ENCODE measurements around the gene DLG5. TPM values are rescaled to one million over a fixed set of nuclear protein-coding genes. Genes with fewer than 3 reads are reported as not detected.

DLG5 gene
- total and polyA plus RNA-seq, 4 donors, result 10.0 to 70.6 (median 35.4) TPM

DNA sequence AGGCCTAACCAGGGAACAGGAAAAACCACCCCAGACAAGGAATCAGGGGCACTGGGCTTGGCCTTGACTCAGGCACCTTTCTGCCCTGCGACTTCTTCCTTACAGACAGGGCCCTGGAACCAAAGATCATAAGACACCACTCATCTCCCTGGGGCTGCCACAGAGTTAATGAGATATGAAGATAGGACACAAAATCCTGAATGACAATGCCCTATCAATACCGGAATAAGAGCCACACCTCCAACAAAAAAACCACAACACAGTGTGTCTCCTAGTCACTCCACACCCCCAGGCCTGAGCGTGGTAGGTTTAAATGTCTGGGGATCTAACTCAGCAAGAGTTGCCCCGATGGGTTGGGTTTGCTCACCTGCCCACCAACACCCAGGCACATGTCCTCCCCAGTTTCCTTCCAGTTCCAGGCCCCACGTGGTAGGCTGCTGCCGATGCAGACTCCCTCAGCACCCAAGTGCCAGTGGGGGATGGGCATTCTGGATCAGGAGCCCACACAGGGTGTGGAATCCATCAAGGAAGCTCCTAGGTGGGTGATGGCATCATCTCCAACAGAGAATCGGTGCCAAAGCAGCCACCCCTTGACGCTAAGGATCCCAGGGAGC is 3.9 kb downstream of the DLG5 start:
- Histone ChIP-seq H3K27me3 (ENCODE audit: control insufficient read depth in 1 of 2, insufficient read depth in 2 of 2, low read length in 1 of 2) (no peaks in the 10 kb centered on the region), H3K36me3 (ENCODE audit: control insufficient read depth in 1 of 2, insufficient read depth in 2 of 2, low read length in 1 of 2) (no peaks in the 10 kb centered on the region), H3K9me3 (ENCODE audit: control insufficient read depth, low read length) (no peaks in the 10 kb centered on the region), H3K4me3 (ENCODE audit: low read length in 2 of 2) (no peak overlapping the region), H3K27ac (ENCODE audit: low read depth in 1 of 2, low read length in 2 of 2) (no peak overlapping the region), H3K4me1 (ENCODE audit: control insufficient read depth in 1 of 2, insufficient read depth in 2 of 2, low read length in 2 of 2) (peaks cover 2 to 3% of the 10 kb centered on the region in 2 donors)
- ATAC-seq (ENCODE audit: low FRiP score) (no peak), DNase-seq (no peak)
- 82% methylated on average over 8 of the region's 8 CpGs for WGBS, 2 donors
- intact Hi-C loops (cut with DNase I), result no loop called here

DNA sequence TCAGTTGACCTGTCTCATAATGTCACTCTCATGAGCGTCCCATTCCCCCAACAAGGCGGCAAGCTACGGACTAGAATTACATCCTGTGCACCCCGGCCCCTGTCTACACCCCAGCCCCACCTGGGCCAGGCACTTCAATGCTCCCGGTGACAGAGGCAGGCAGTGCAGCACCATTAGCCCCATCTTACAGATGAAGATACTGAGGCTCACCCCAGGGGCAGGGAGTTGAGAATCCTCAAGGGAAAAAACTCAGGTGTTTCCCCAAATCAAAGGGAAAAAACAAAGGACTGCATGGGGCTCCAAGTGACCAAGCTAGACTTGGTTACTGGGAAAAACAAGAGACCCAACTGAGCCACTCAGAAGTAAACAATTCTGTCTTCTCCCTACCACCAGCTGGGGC is 4.5 kb downstream of the DLG5 start:
- Histone ChIP-seq H3K4me1 (ENCODE audit: control insufficient read depth in 1 of 2, insufficient read depth in 2 of 2, low read length in 2 of 2) (peaks cover 2 to 3% of the 10 kb centered on the region in 2 donors), H3K9me3 (ENCODE audit: control insufficient read depth, low read length) (no peaks in the 10 kb centered on the region), H3K4me3 (ENCODE audit: low read length in 2 of 2) (no peak overlapping the region), H3K27ac (ENCODE audit: low read depth in 1 of 2, low read length in 2 of 2) (no peak overlapping the region), H3K36me3 (ENCODE audit: control insufficient read depth in 1 of 2, insufficient read depth in 2 of 2, low read length in 1 of 2) (no peaks in the 10 kb centered on the region), H3K27me3 (ENCODE audit: control insufficient read depth in 1 of 2, insufficient read depth in 2 of 2, low read length in 1 of 2) (no peaks in the 10 kb centered on the region)
- WGBS, 2 donors, result 94 to 98% methylated on average over 5 of the region's 5 CpGs
- DNase-seq (no peak), ATAC-seq (ENCODE audit: low FRiP score) (no peak)
- intact Hi-C loops (cut with DNase I), result no loop called here

DNA sequence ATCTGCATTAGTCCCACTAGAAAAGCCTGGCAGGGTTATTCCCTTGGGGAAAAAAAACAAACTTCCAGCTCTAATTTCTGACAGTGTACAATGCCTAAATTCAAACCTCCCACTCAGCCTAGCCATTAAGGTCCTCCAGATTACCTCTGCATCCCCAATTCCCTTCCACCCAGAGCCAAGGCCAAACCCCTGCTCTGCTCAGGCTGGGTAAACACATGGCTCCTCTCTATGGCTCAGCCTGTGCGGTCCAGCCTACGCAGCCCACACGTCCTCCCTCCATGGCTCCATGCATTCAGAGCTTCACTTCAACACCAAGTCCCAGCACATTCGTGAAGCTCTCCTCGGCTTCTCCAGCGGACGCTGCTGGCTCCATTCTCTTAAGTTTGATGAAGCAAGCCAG is 5.2 kb downstream of the DLG5 start:
- Histone ChIP-seq H3K27ac (ENCODE audit: low read depth in 1 of 2, low read length in 2 of 2) (no peak overlapping the region), H3K4me3 (ENCODE audit: low read length in 2 of 2) (no peak overlapping the region), H3K36me3 (ENCODE audit: control insufficient read depth in 1 of 2, insufficient read depth in 2 of 2, low read length in 1 of 2) (no peaks in the 10 kb centered on the region), H3K4me1 (ENCODE audit: control insufficient read depth in 1 of 2, insufficient read depth in 2 of 2, low read length in 2 of 2) (peaks cover 2 to 3% of the 10 kb centered on the region in 2 donors), H3K9me3 (ENCODE audit: control insufficient read depth, low read length) (no peaks in the 10 kb centered on the region), H3K27me3 (ENCODE audit: control insufficient read depth in 1 of 2, insufficient read depth in 2 of 2, low read length in 1 of 2) (no peaks in the 10 kb centered on the region)
- DNase-seq (no peak), ATAC-seq (ENCODE audit: low FRiP score) (no peak)
- WGBS, 2 donors, result 84 to 86% methylated on average over 7 of the region's 7 CpGs
- intact Hi-C loops (cut with DNase I), result no loop called here

DNA sequence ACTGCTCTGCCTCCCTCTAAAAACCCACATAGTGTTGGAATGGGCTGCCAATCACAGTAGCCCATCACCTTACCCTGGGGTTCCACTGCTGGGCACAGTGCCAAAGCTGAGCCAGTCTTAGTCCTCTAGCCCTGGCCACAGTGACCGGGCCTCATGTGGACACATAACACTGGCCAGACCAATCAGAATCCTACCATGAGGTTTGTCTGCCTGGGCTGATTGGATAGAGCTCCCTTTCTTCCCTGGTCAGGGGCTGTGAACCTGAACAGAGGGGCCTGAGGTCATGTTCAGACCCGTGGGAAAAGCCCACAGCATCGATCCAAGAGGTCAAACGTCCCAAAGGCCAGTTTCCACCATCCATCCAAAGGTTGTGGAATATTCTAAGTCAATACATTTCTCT is 6.1 kb downstream of the DLG5 start:
- intact Hi-C loops (cut with DNase I), result no loop called here
- peaks cover 2 to 3% of the 10 kb centered on the region in 2 donors for H3K4me1 ChIP-seq (ENCODE audit: control insufficient read depth in 1 of 2, insufficient read depth in 2 of 2, low read length in 2 of 2)
- no peak for ATAC-seq (ENCODE audit: low FRiP score)
- no peak for DNase-seq
- no peaks in the 10 kb centered on the region for H3K36me3 ChIP-seq (ENCODE audit: control insufficient read depth in 1 of 2, insufficient read depth in 2 of 2, low read length in 1 of 2)
- no peaks in the 10 kb centered on the region for H3K27me3 ChIP-seq (ENCODE audit: control insufficient read depth in 1 of 2, insufficient read depth in 2 of 2, low read length in 1 of 2)
- WGBS, 2 donors, result 60 to 62% methylated on average over 4 of the region's 4 CpGs
- H3K27ac ChIP-seq (ENCODE audit: low read depth in 1 of 2, low read length in 2 of 2), result no peak overlapping the region
- H3K4me3 ChIP-seq (ENCODE audit: low read length in 2 of 2), result no peak overlapping the region
- H3K9me3 ChIP-seq (ENCODE audit: control insufficient read depth, low read length), result no peaks in the 10 kb centered on the region

DNA sequence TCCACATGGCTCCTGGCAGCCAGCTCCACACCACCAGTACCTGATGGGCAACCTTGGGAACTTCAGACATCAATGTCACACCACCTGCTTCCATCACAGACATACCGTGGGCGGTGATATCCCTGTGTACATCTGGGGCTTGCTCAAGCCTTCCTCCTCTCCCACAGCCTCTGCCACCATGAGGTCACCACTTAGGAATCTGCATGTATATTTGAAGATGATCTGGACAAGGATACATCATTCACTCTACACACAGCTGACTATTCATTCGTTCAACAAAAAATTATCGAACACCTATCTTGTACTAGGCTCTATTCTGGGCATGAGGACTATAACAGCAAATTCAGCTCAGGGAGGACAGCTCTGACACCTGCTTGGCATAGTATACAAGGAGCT is 6.8 kb downstream of the DLG5 start:
- DNase-seq, result no peak
- no peak for ATAC-seq (ENCODE audit: low FRiP score)
- Histone ChIP-seq H3K36me3 (ENCODE audit: control insufficient read depth in 1 of 2, insufficient read depth in 2 of 2, low read length in 1 of 2) (no peaks in the 10 kb centered on the region), H3K27me3 (ENCODE audit: control insufficient read depth in 1 of 2, insufficient read depth in 2 of 2, low read length in 1 of 2) (no peaks in the 10 kb centered on the region), H3K9me3 (ENCODE audit: control insufficient read depth, low read length) (no peaks in the 10 kb centered on the region), H3K4me1 (ENCODE audit: control insufficient read depth in 1 of 2, insufficient read depth in 2 of 2, low read length in 2 of 2) (peaks cover 2 to 3% of the 10 kb centered on the region in 2 donors), H3K4me3 (ENCODE audit: low read length in 2 of 2) (no peak overlapping the region), H3K27ac (ENCODE audit: low read depth in 1 of 2, low read length in 2 of 2) (no peak overlapping the region)
- WGBS, 2 donors, result 62 to 74% methylated on average over 4 of the region's 4 CpGs
- intact Hi-C loops (cut with DNase I), result no loop called here

DNA sequence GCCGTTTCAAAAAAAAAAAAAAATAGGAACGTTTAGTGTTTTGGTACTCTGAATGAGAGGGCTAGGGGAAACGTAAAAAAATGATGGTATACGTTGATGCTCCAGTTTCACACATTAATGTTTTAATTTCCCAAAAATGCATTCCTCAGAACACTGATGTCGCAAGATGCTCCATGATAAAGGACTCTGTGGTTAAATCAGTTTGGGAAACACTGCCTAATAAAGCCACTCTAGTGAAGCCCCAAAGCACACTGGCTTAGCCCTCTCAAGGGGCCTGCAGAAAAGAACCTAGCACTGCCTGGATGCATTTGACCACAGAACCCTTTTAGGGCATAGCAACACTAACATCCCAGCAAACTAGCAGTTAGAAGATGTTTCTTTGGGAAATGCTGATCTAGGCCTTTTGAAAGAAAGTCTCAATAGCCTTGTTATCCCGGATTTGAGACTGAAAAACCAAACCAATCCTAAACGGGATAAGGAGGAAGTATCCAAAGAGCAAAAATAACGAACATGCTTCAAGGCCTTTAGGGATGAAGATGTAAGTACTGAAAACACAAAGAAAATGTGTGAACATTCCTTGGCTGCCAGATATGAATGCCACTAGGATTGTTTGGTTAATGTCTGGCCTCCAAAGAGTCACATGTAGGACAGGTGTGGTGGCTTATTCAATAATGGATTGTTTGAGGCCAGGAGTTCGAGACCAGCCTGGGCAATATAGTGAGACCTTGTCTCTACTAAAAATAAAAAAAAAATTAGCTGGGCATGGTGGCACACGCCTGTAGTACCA is 11.0 kb downstream of the DLG5 start:
- H3K4me1 ChIP-seq (ENCODE audit: control insufficient read depth in 1 of 2, insufficient read depth in 2 of 2, low read length in 2 of 2), result peaks cover 2 to 3% of the 10 kb centered on the region in 2 donors
- WGBS, 2 donors, result 66 to 69% methylated on average over 10 of the region's 10 CpGs
- H3K27ac ChIP-seq (ENCODE audit: low read depth in 1 of 2, low read length in 2 of 2), result no peak overlapping the region
- no peaks in the 10 kb centered on the region for H3K36me3 ChIP-seq (ENCODE audit: control insufficient read depth in 1 of 2, insufficient read depth in 2 of 2, low read length in 1 of 2)
- H3K27me3 ChIP-seq (ENCODE audit: control insufficient read depth in 1 of 2, insufficient read depth in 2 of 2, low read length in 1 of 2), result no peaks in the 10 kb centered on the region
- no peak for ATAC-seq (ENCODE audit: low FRiP score)
- DNase-seq, result no peak
- H3K4me3 ChIP-seq (ENCODE audit: low read length in 2 of 2), result no peak overlapping the region
- intact Hi-C loops (cut with DNase I), result no loop called here
- no peaks in the 10 kb centered on the region for H3K9me3 ChIP-seq (ENCODE audit: control insufficient read depth, low read length)

DNA sequence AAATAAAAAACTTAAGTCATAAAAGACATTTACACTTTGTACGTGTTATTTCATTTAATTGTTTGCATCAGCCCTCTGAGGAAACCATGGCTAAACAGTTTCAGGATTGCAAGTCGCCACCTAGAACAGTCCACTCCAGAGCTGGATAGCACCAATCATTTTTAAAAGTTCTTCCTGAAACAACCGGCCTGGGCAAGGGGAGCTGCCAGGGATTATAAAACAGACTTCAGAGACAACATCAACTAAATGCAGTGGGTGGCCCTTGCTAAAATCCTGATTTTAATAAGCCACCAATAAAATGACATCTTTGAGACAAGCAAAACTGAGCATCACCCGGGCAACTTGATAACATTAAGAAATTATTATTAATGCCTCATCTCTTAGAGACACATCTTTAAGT is 13.5 kb downstream of the DLG5 start:
- ATAC-seq (ENCODE audit: low FRiP score), result no peak
- H3K27ac ChIP-seq (ENCODE audit: low read depth in 1 of 2, low read length in 2 of 2), result no peak overlapping the region
- H3K36me3 ChIP-seq (ENCODE audit: control insufficient read depth in 1 of 2, insufficient read depth in 2 of 2, low read length in 1 of 2), result no peaks in the 10 kb centered on the region
- H3K4me3 ChIP-seq (ENCODE audit: low read length in 2 of 2), result no peak overlapping the region
- intact Hi-C loops (cut with DNase I), result no loop called here
- WGBS, 2 donors, result 36 to 51% methylated on average over 4 of the region's 4 CpGs
- H3K9me3 ChIP-seq (ENCODE audit: control insufficient read depth, low read length), result no peaks in the 10 kb centered on the region
- no peak for DNase-seq
- no peaks in the 10 kb centered on the region for H3K4me1 ChIP-seq (ENCODE audit: control insufficient read depth in 1 of 2, insufficient read depth in 2 of 2, low read length in 2 of 2)
- no peaks in the 10 kb centered on the region for H3K27me3 ChIP-seq (ENCODE audit: control insufficient read depth in 1 of 2, insufficient read depth in 2 of 2, low read length in 1 of 2)

DNA sequence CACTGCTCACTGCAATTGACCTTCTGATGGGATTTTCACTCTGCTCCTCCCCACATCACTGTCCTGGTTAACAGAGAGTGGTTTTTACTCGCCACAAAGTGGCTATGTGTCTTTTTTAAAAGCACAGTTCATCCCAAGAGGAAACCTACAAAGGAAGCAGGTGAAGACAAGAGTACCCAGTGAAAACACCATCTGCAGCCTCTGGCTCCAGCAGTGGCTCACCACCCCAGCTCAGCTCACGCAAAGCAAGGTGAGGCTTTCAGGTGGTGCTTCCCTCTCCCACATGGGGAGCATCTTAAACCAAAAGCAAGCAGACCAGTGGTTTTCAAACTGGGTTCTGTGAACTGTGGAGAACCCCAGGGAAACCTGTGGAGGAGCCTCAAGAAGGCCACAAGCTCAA is 14.0 kb downstream of the DLG5 start:
- H3K36me3 ChIP-seq (ENCODE audit: control insufficient read depth in 1 of 2, insufficient read depth in 2 of 2, low read length in 1 of 2), result no peaks in the 10 kb centered on the region
- no peaks in the 10 kb centered on the region for H3K27me3 ChIP-seq (ENCODE audit: control insufficient read depth in 1 of 2, insufficient read depth in 2 of 2, low read length in 1 of 2)
- no peak for ATAC-seq (ENCODE audit: low FRiP score)
- no peak overlapping the region for H3K27ac ChIP-seq (ENCODE audit: low read depth in 1 of 2, low read length in 2 of 2)
- H3K4me1 ChIP-seq (ENCODE audit: control insufficient read depth in 1 of 2, insufficient read depth in 2 of 2, low read length in 2 of 2), result no peaks in the 10 kb centered on the region
- no peak for DNase-seq
- 95 to 97% methylated on average over 2 of the region's 2 CpGs for WGBS, 2 donors
- no peaks in the 10 kb centered on the region for H3K9me3 ChIP-seq (ENCODE audit: control insufficient read depth, low read length)
- H3K4me3 ChIP-seq (ENCODE audit: low read length in 2 of 2), result no peak overlapping the region
- intact Hi-C loops (cut with DNase I), result no loop called here

DNA sequence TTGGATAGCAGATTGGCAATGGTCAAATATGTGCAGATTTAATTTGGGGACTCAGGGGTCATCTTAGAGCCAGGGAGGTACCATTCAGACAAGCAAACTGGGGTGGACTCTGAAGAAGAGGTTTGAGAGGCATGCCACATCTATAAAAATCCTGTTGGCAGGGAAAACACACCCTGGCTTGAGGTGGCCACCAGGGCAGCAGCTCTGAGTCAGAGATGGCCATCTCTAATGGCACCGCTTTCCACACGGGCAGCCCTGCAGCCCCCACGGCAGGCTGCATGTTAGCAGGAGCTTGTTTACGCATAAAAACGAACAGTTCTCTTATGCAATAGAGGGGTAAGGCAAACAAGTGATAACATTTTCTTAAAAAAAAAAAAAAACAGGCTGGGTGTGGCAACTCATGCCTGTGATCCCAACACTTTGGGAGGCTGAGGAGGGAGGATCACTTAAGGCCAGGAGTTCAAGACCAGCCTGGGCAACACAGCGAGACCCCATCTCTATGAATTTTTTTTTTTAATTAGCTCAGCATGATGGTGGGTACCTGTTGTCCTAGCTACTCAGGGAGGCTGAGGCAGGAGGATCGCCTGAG is 14.9 kb downstream of the DLG5 start:
- no peak overlapping the region for H3K4me3 ChIP-seq (ENCODE audit: low read length in 2 of 2)
- H3K27me3 ChIP-seq (ENCODE audit: control insufficient read depth in 1 of 2, insufficient read depth in 2 of 2, low read length in 1 of 2), result no peaks in the 10 kb centered on the region
- intact Hi-C loops (cut with DNase I), result no loop called here
- DNase-seq (no peak), ATAC-seq (ENCODE audit: low FRiP score) (no peak)
- H3K36me3 ChIP-seq (ENCODE audit: control insufficient read depth in 1 of 2, insufficient read depth in 2 of 2, low read length in 1 of 2), result no peaks in the 10 kb centered on the region
- H3K27ac ChIP-seq (ENCODE audit: low read depth in 1 of 2, low read length in 2 of 2), result no peak overlapping the region
- WGBS, 2 donors, result 77 to 80% methylated on average over 7 of the region's 7 CpGs
- no peaks in the 10 kb centered on the region for H3K9me3 ChIP-seq (ENCODE audit: control insufficient read depth, low read length)
- no peaks in the 10 kb centered on the region for H3K4me1 ChIP-seq (ENCODE audit: control insufficient read depth in 1 of 2, insufficient read depth in 2 of 2, low read length in 2 of 2)
